Measurements from ENCODE around the gene VSTM4. TPM values are rescaled to one million over a fixed set of nuclear protein-coding genes. Genes with fewer than 3 reads are reported as not detected.

VSTM4 gene
- polyA plus RNA-seq, 1 of the 3 experiments (the other 2 are of a cell fraction): 0.39 TPM

DNA sequence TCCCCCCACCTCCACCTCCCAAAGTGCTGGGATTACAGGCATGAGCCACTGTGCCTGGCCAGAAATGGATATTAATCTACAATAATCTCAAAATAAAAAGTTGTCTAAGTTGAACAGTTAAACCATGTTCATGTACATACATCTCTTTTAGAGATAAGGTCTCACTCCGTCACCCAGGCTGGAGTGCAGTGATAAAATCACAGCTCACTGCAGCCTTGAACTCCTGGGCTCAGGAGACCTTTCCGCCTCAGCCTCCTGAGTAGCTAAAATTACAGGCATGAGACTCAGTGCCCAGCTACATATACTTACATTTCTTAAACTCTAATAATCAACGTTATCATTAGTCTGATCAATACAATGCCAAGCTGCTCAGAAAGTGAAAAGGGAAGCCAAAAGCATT lies 36.2 kb downstream of the VSTM4 start:
- no peaks in the 10 kb centered on the region for H3K36me3 ChIP-seq (replicated peaks in 1 of 2; ENCODE audit: control insufficient read depth in 1 of 2, insufficient read depth in 2 of 2, low read length in 1 of 2)
- TF ChIP-seq TAF1 (IDR thresholded peaks at IDR 0.05; ENCODE audit: borderline replicate concordance, low read depth, low read length): no peak
- TF ChIP-seq, protein P1, sequence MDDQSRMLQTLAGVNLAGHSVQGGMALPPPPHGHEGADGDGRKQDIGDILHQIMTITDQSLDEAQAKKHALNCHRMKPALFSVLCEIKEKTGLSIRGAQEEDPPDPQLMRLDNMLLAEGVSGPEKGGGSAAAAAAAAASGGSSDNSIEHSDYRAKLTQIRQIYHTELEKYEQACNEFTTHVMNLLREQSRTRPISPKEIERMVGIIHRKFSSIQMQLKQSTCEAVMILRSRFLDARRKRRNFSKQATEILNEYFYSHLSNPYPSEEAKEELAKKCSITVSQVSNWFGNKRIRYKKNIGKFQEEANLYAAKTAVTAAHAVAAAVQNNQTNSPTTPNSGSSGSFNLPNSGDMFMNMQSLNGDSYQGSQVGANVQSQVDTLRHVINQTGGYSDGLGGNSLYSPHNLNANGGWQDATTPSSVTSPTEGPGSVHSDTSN (IDR thresholded peaks at IDR 0.05): no peak
- no peak for TF ChIP-seq TCF12 (IDR thresholded peaks at IDR 0.05)
- TF ChIP-seq NFIC (IDR thresholded peaks at IDR 0.05; ENCODE audit: borderline replicate concordance): no peak
- no peak for TF ChIP-seq NRF1 (IDR thresholded peaks at IDR 0.05; ENCODE audit: low read depth, low read length)
- TF ChIP-seq RAD21 (IDR thresholded peaks at IDR 0.05; ENCODE audit: low read length): no peak
- TF ChIP-seq RXRA (IDR thresholded peaks at IDR 0.05; ENCODE audit: borderline replicate concordance, low read depth): no peak
- no peak for TF ChIP-seq RCOR1 (IDR thresholded peaks at IDR 0.05; ENCODE audit: low read length)
- TF ChIP-seq FOXM1 (IDR thresholded peaks at IDR 0.05; ENCODE audit: low read depth): no peak
- TF ChIP-seq USF1 (IDR thresholded peaks at IDR 0.05; ENCODE audit: borderline replicate concordance, low read depth): no peak
- TF ChIP-seq, protein P2, sequence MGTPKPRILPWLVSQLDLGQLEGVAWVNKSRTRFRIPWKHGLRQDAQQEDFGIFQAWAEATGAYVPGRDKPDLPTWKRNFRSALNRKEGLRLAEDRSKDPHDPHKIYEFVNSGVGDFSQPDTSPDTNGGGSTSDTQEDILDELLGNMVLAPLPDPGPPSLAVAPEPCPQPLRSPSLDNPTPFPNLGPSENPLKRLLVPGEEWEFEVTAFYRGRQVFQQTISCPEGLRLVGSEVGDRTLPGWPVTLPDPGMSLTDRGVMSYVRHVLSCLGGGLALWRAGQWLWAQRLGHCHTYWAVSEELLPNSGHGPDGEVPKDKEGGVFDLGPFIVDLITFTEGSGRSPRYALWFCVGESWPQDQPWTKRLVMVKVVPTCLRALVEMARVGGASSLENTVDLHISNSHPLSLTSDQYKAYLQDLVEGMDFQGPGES (IDR thresholded peaks at IDR 0.05; ENCODE audit: low read depth, low read length): no peak
- TF ChIP-seq YY1 (IDR thresholded peaks at IDR 0.05; ENCODE audit: low read depth): no peak
- no peak for TF ChIP-seq ZBTB33 (IDR thresholded peaks at IDR 0.05; ENCODE audit: borderline replicate concordance, low read depth)
- no peak for TF ChIP-seq SIN3A (IDR thresholded peaks at IDR 0.05; ENCODE audit: borderline replicate concordance, low read depth, low read length)
- TF ChIP-seq RFX5 (IDR thresholded peaks at IDR 0.05; ENCODE audit: low read length): no peak
- TF ChIP-seq, protein P3, sequence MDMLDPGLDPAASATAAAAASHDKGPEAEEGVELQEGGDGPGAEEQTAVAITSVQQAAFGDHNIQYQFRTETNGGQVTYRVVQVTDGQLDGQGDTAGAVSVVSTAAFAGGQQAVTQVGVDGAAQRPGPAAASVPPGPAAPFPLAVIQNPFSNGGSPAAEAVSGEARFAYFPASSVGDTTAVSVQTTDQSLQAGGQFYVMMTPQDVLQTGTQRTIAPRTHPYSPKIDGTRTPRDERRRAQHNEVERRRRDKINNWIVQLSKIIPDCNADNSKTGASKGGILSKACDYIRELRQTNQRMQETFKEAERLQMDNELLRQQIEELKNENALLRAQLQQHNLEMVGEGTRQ (IDR thresholded peaks at IDR 0.05; ENCODE audit: borderline replicate concordance, low read depth, low read length): no peak
- TF ChIP-seq TEAD4 (IDR thresholded peaks at IDR 0.05; ENCODE audit: borderline replicate concordance, insufficient read depth): no peak
- no peak for TF ChIP-seq SMC3 (IDR thresholded peaks at IDR 0.05; ENCODE audit: low read depth, low read length)
- H3K4me1 ChIP-seq (ENCODE audit: control insufficient read depth in 1 of 2, insufficient read depth in 2 of 2, low read depth in 1 of 2, low read length in 1 of 2): peaks cover 0 to 56% of the 10 kb centered on the region in 2 experiments; a peak in 2 of 4 replicates
- H3F3A ChIP-seq (replicated peaks; ENCODE audit: insufficient read depth): no peaks in the 10 kb centered on the region
- H3K27ac ChIP-seq (ENCODE audit: low read depth in 2 of 2, low read length in 1 of 2): no peak overlapping the region
- no peaks in the 10 kb centered on the region for H3K27me3 ChIP-seq (ENCODE audit: insufficient read depth)
- H4K20me1 ChIP-seq (ENCODE audit: insufficient read depth): no peaks in the 10 kb centered on the region
- ChIA-PET CTCF (interaction anchor here (1.5 kb wide), 1 partner anchor 328 kb away, joined by 3 read pairs; no protein-coding TSS in a partner anchor), POLR2A (no interaction called here)
- no peak overlapping the region for H3K9ac ChIP-seq
- H3K9me3 ChIP-seq: no peaks in the 10 kb centered on the region
- no peaks in the 10 kb centered on the region for H3K79me2 ChIP-seq (ENCODE audit: insufficient read depth)
- 43% methylated on average over 3 of the region's 3 CpGs for WGBS (ENCODE audit: low lambda C conversion rate)
- no peak overlapping the region for H3K4me3 ChIP-seq (ENCODE audit: low read depth in 2 of 2, low read length in 1 of 2)
- H3K9me2 ChIP-seq: no peaks in the 10 kb centered on the region
- DNase-seq: no peak
- H2AFZ ChIP-seq (ENCODE audit: low read depth): no peak overlapping the region
- no peak overlapping the region for H3K4me2 ChIP-seq
